HEK293T (cell line): Measurements from ENCODE around the gene PTPRCAP.
A peak's percentile ranks its signal among the peaks of the same experiment; 100 is the strongest.

Experiments
- CTCF ChIA-PET: fragments of 350-600 bp; formaldehyde crosslinking; extraction: SDS; loops from one replicate; lab custom pipeline; 2021; ENCODE audit warnings: antibody characterized with exemption, inconsistent platforms; lab: Yijun Ruan, JAX
- POLR2A ChIA-PET: fragments of 350-600 bp; formaldehyde crosslinking; extraction: SDS; loops from one replicate; lab custom pipeline; 2020; ENCODE audit warnings: antibody characterized with exemption, inconsistent platforms; lab: Yijun Ruan, JAX
- DNase-seq: peaks from one replicate; pipeline ENCODE4 v3.0.0; 2012; ENCODE audit warnings: mixed read lengths; ENCODE audit errors: extremely low spot score
- ARNT ChIP-seq: fragments of 450-650 bp; IDR thresholded peaks from 2 replicates; pipeline ENCODE4 v1.6.1; 2017; ENCODE audit warnings: mild to moderate bottlenecking
- BHLHE40 ChIP-seq: fragments of 450-650 bp; IDR thresholded peaks from 2 replicates; pipeline ENCODE4 v1.6.1; 2016; ENCODE audit warnings: mild to moderate bottlenecking, moderate library complexity, borderline replicate concordance
- CTBP1 ChIP-seq: fragments of 450-650 bp; IDR thresholded peaks from 2 replicates; pipeline ENCODE4 v1.6.1; 2016; ENCODE audit warnings: borderline replicate concordance
- ELF4 ChIP-seq: fragments of 450-650 bp; IDR thresholded peaks from 2 replicates; pipeline ENCODE4 v1.6.1; 2017; ENCODE audit warnings: antibody characterized with exemption
- FOXA1 ChIP-seq: fragments of 450-650 bp; IDR thresholded peaks from 2 replicates; pipeline ENCODE4 v1.6.1; 2016; ENCODE audit warnings: mild to moderate bottlenecking
- FOXK2 ChIP-seq: fragments of 450-650 bp; IDR thresholded peaks from 2 replicates; pipeline ENCODE4 v1.6.1; 2016; ENCODE audit warnings: mild to moderate bottlenecking
- FOXM1 ChIP-seq: fragments of 450-650 bp; IDR thresholded peaks from 2 replicates; pipeline ENCODE4 v1.6.1; 2017; ENCODE audit warnings: mild to moderate bottlenecking, borderline replicate concordance
- HDGF ChIP-seq: fragments of 450-650 bp; IDR thresholded peaks from 2 replicates; pipeline ENCODE4 v1.6.1; 2017; ENCODE audit warnings: antibody characterized with exemption, borderline replicate concordance
- L3MBTL2 ChIP-seq: fragments of 450-650 bp; conservative IDR thresholded peaks from 2 replicates; pipeline ENCODE4 v1.6.1; 2016; ENCODE audit warnings: mild to moderate bottlenecking
- LEF1 ChIP-seq: fragments of 450-650 bp; IDR thresholded peaks from 2 replicates; pipeline ENCODE4 v1.6.1; 2017; ENCODE audit warnings: mild to moderate bottlenecking, borderline replicate concordance
- NFRKB ChIP-seq: fragments of 450-650 bp; IDR thresholded peaks from 2 replicates; pipeline ENCODE4 v1.6.1; 2016; ENCODE audit warnings: mild to moderate bottlenecking, moderate library complexity
- SP1 ChIP-seq: fragments of 450-650 bp; IDR thresholded peaks from 2 replicates; pipeline ENCODE4 v1.6.1; 2017
- SUZ12 ChIP-seq: fragments of 450-650 bp; IDR thresholded peaks from 2 replicates; pipeline ENCODE4 v1.6.1; 2016; ENCODE audit warnings: mild to moderate bottlenecking
- TARDBP ChIP-seq: fragments of 450-650 bp; IDR thresholded peaks from 2 replicates; pipeline ENCODE4 v1.6.1; 2016
- ZNF384 ChIP-seq: fragments of 450-650 bp; IDR thresholded peaks from 2 replicates; pipeline ENCODE4 v1.6.1; 2016
- TF ChIP-seq, protein P1 (sequence below): fragments of 450-650 bp; IDR thresholded peaks from 2 replicates; pipeline ENCODE4 v1.6.1; 2016

PTPRCAP gene

DNA sequence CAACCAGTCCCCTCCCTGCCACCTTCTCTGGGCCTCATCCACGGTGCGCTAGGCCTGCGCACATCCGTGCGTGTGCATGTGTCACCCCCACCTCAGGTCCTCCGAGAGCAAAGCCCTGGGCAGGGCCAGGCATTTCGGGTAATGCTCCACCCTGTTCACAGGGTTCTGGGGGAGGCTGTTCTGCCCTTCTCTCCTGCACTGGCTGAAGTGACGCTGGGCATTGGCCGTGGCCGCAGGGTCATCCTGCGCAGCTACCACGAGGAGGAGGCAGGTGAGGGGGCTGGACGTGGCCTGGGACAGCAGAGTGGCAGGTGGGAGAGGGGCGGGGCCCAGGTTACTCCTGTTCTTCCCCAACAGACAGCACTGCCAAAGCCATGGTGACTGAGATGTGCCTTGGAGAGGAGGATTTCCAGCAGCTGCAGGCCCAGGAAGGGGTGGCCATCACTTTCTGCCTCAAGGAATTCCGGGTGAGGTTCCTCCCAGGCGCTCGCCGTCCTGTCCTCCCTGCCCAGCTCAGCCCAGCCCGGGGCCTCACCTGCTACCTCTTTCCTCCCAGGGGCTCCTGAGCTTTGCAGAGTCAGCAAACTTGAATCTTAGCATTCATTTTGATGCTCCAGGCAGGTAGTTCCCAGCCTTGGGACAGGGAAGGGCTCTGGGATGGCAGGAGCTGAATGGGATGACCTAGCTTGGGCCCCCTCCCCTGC is 41.8 kb downstream of the PTPRCAP start:
- CTCF ChIA-PET, result interaction anchor here (0.6 kb wide), 1 partner anchor 101 kb away, joined by 4 read pairs; no protein-coding TSS in a partner anchor

DNA sequence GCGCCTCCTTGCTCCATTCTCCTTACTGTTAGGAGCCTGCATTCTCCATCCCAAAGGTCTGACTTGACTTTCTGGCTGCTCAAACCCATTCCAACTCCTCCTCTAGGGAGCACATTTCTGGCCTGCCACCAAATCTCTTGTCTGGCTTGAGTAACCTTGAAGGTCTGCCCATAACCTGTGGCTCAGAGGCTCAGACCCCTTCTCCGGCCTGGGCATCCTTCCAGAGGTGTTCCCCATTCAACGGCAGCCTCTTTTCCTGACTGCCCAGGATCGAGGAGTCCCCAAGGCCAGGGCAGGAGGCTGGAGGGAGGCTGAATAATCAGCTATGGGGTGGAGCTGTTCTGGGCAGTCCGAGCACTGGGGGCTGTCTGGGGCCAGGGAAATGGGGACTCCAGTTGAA is 43.5 kb downstream of the PTPRCAP start:
- TF ChIP-seq HDGF (no peak), ELF4 (no peak), CTBP1 (no peak), ARNT (no peak), FOXA1 (no peak), NFRKB (no peak), SP1 (no peak), L3MBTL2 (no peak), FOXM1 (no peak), ZNF384 (no peak), LEF1 (no peak), TARDBP (no peak), BHLHE40 (no peak)
- TF ChIP-seq, protein P1, sequence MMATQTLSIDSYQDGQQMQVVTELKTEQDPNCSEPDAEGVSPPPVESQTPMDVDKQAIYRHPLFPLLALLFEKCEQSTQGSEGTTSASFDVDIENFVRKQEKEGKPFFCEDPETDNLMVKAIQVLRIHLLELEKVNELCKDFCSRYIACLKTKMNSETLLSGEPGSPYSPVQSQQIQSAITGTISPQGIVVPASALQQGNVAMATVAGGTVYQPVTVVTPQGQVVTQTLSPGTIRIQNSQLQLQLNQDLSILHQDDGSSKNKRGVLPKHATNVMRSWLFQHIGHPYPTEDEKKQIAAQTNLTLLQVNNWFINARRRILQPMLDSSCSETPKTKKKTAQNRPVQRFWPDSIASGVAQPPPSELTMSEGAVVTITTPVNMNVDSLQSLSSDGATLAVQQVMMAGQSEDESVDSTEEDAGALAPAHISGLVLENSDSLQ, result no peak
- POLR2A ChIA-PET, result no interaction called here
- CTCF ChIA-PET, result no interaction called here
- no peak for DNase-seq

More for the DNA sequence above, 41.8 kb downstream of the PTPRCAP start:
- POLR2A ChIA-PET, result interaction anchor here (1.1 to 1.4 kb wide), 2 partner anchors 25 to 73 kb away, joined by 3 to 4 read pairs; no protein-coding TSS in a partner anchor
- TF ChIP-seq ZNF384 (no peak), CTBP1 (no peak), LEF1 (no peak), NFRKB (no peak), BHLHE40 (no peak), FOXK2 (no peak), HDGF (no peak)
- TF ChIP-seq, protein P1, result no peak
- no peak for DNase-seq

DNA sequence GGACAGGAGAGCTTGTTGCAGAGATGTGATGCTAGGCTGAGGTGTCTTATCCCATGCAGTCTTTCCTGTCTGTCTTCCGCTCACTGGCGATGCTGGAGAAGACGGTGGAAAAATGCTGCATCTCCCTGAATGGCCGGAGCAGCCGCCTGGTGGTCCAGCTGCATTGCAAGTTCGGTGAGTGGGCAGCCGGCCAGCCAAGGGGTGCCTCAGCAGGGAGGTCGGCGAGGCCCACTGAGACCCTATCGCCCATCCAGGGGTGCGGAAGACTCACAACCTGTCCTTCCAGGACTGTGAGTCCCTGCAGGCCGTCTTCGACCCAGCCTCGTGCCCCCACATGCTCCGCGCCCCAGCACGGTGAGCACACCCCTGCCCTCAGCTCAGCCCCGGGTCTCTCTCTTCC is 44.0 kb downstream of the PTPRCAP start:
- TF ChIP-seq ZNF384, result no peak
- TF ChIP-seq SUZ12, result no peak
- TF ChIP-seq ARNT, result no peak
- TF ChIP-seq BHLHE40, result no peak
- no peak for TF ChIP-seq FOXM1
- no peak for TF ChIP-seq HDGF
- TF ChIP-seq NFRKB, result no peak
- TF ChIP-seq TARDBP, result no peak
- TF ChIP-seq SP1, result no peak
- TF ChIP-seq L3MBTL2, result no peak
- no peak for TF ChIP-seq FOXK2
- ChIA-PET CTCF (no interaction called here), POLR2A (no interaction called here)
- DNase-seq, result no peak

DNA sequence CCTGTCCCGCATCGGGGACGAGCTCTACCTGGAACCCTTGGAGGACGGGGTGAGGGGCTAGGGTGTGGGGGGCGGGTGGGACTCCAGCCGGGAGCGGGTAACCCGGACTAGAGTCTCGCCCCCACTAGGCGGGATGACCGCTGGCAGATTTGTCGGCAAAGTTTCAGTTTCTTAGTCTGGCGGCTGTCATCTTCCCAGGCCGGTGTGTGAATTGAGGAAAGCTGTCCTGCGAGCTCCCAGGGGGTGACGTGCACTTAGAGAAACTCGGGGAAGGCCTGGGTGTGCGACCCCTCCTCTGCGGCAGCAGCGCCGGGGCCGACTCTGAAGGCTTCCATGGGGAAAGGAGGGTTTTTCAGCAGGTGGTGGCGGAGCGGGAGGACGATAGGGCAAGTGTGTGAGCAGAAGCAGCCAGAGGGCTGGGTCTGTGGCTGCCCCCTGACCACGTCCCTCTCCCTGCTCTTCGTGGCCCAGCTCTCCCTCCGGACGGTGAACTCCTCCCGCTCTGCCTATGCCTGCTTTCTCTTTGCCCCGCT is 45.2 kb downstream of the PTPRCAP start:
- ChIA-PET CTCF (interaction anchor here (0.9 to 2.0 kb wide), 3 partner anchors 9 to 11 kb away, joined by 4 to 8 read pairs (median 7); partner anchors contain the start of gene PPP1CA), POLR2A (interaction anchor here (0.6 to 2.7 kb wide), 22 partner anchors 9 to 126 kb away, joined by 3 to 50 read pairs (median 4); partner anchors contain the start of genes AIP, PITPNM1, PPP1CA and RPS6KB2)
- DNase-seq, result no peak
- no peak for TF ChIP-seq SP1
- TF ChIP-seq ARNT, result no peak
- TF ChIP-seq FOXA1, result no peak
- no peak for TF ChIP-seq BHLHE40
- TF ChIP-seq ELF4, result no peak
- TF ChIP-seq FOXM1, result no peak
- TF ChIP-seq CTBP1, result no peak
- TF ChIP-seq, protein P1, result no peak
- TF ChIP-seq FOXK2, result no peak
- TF ChIP-seq LEF1, result no peak
- no peak for TF ChIP-seq ZNF384
- TF ChIP-seq HDGF, result no peak
- TF ChIP-seq TARDBP, result no peak
- no peak for TF ChIP-seq SUZ12
- TF ChIP-seq NFRKB, result no peak
- TF ChIP-seq L3MBTL2, result no peak

DNA sequence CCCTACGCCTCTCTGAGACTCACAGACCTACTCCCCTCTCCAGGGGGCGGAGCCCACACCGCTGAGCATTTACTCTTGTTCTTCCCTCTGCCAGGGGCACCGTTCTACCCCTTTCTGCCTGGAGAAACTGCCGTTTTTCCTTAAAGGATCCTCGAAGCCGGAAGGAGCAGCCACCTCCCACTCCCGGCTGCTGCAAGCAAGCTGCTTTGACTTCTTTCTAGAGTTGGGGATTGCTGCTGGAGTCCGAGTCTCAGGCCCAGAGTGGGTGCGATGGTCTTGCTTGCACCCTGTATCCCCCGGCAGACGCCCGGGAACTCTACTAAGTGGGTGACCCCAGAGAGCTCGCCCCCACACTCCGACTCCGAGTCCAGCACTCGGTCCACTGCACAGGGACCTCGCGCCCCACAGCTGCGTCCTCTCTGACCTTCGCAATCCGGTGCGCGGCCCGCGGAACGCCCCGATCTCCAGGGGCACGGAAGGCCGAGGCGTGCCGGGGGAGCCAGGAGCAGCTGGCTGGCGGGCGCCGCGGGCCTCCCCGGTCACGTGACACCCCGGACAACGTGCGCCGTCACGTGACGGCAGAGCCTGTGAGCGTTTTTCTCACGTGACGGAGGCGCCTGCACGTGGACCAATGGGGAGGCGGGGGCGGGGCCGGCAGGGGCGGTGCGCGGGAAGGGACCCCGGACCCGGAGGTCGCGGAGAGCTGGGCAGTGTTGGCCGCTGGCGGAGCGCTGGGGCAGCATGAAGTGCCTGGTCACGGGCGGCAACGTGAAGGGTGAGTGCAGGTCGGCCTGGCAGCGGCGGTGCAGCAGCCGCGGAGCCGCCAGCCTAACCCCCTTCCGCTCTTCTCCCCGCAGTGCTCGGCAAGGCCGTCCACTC is 45.9 kb downstream of the PTPRCAP start, which contains the start of gene RAD9A:
RAD9A (plus strand) TSS at position 683 of the 879 bp plus-strand sequence; CDS start at position 742, 59 bp downstream.
- peak; percentile 97 for DNase-seq

More for the DNA sequence above, 45.9 kb downstream of the PTPRCAP start, which contains the start of gene RAD9A:
- POLR2A ChIA-PET, result interaction anchor here (0.6 to 2.7 kb wide), 22 partner anchors 9 to 127 kb away, joined by 3 to 50 read pairs (median 4); partner anchors contain the start of genes AIP, PITPNM1, PPP1CA and RPS6KB2
- TF ChIP-seq HDGF, result no peak
- no peak for TF ChIP-seq FOXA1
- TF ChIP-seq ARNT, result no peak
- no peak for TF ChIP-seq BHLHE40
- TF ChIP-seq TARDBP, result no peak
- TF ChIP-seq CTBP1, result no peak
- no peak for TF ChIP-seq ZNF384
- TF ChIP-seq, protein P1, result no peak
- TF ChIP-seq FOXK2, result no peak
- TF ChIP-seq FOXM1, result no peak; the same call in 1 of the 2 replicates
- no peak for TF ChIP-seq SUZ12
- TF ChIP-seq NFRKB, result no peak
- TF ChIP-seq ELF4, result no peak
- TF ChIP-seq LEF1, result peak; percentile 61; the same call in 1 of the 2 replicates
- TF ChIP-seq SP1, result no peak
- TF ChIP-seq L3MBTL2, result peak; percentile 98
- CTCF ChIA-PET, result interaction anchor here (0.9 to 2.0 kb wide), 3 partner anchors 9 to 10 kb away, joined by 4 to 8 read pairs (median 7); partner anchors contain the start of gene PPP1CA
